Body of pancreas (tissue), 4 donors: Measurements from ENCODE around the gene ARHGAP15.

Experiments
- POLR2A ChIP-seq, 3 donors: fragments of 450-650 bp; IDR thresholded peaks; one replicate each; pipeline ENCODE4 v1.6.1; 2016; ENCODE audit warnings: antibody characterized with exemption in 3 of 3, mild to moderate bottlenecking in 2 of 3
- TF ChIP-seq, protein P1 (sequence below), 7 experiments: fragments of 450-650 bp in 4 of 7; fragments of 200-600 bp in 3 of 7; sonication (generic) in 3 of 7; IDR thresholded peaks; one replicate each; pipeline ENCODE4 v1.5.1; 2016 to 2019; ENCODE audit warnings: antibody characterized with exemption in 7 of 7

DNA sequence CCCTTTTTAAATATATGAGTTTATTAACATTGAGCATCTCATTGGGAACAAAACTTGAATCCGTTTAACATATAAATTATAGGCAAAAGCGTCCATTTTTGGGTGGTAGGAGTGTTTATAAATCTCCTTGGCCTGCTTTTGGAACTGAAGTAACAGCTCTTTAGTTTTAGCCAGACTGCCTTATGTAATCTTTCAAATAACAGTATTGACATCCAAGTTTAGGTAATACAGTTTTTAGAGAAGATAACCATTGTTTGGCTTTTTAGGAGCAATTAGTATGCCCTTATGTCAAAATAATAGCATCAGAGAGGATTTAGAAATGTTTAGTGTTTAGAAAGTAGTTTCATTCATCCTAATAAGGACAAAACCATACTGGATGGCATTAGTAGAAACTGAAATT is 361.9 kb downstream of the ARHGAP15 start:
- TF ChIP-seq, protein P1, sequence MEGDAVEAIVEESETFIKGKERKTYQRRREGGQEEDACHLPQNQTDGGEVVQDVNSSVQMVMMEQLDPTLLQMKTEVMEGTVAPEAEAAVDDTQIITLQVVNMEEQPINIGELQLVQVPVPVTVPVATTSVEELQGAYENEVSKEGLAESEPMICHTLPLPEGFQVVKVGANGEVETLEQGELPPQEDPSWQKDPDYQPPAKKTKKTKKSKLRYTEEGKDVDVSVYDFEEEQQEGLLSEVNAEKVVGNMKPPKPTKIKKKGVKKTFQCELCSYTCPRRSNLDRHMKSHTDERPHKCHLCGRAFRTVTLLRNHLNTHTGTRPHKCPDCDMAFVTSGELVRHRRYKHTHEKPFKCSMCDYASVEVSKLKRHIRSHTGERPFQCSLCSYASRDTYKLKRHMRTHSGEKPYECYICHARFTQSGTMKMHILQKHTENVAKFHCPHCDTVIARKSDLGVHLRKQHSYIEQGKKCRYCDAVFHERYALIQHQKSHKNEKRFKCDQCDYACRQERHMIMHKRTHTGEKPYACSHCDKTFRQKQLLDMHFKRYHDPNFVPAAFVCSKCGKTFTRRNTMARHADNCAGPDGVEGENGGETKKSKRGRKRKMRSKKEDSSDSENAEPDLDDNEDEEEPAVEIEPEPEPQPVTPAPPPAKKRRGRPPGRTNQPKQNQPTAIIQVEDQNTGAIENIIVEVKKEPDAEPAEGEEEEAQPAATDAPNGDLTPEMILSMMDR (IDR thresholded peaks at IDR 0.05): no peak
- no peak for TF ChIP-seq POLR2A (IDR thresholded peaks at IDR 0.05)
